ENCODE measurements around the gene SDCCAG8. TPM values are rescaled to one million over a fixed set of nuclear protein-coding genes. Genes with fewer than 3 reads are reported as not detected.

Gene SDCCAG8
- polyA plus RNA-seq, 3 donors from 2014 or later: 11.9 to 20.3 (median 14.0) TPM

DNA sequence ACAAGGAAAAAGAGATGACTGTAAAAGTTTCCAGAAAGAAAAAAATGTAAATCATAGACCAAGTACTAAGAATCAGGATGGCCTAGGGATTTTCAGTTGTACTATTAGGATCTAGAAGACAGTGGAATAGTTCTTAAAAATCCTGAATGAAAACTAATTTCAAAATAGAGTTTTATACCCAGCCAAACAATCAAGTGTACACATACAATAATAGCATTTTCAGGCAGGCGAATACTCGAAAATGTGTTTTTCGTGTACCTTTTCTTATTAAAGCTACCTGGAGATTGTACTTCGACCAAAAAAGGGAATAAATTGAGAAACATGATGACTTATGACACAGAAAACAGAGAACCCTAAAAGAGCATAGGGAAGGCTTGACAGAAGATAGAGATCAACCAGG is 118.6 kb downstream of the SDCCAG8 start:
- H3K9me3 Mint-ChIP-seq: peaks cover 0 to 11% (median 6%) of the 10 kb centered on the region in 6 donors

DNA sequence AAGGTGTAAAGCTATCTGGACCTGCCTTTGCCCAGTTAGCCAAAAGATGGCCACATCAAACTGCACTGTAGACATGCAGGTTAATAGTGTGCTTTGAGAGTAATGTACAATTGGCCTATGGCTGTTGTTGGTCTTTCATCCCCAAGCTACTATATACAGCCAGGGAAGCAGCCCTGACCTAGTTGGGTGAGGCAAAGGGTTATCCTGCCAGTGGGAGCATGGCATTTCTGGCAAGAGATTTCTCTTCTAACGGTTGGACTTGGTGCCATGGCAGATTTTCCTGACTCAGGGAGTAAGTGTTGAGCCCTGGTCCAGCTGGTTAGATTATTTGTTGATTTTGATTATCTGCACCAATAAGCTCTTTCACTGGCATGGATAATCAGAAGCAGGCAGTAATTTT is 119.8 kb downstream of the SDCCAG8 start:
- Mint-ChIP-seq H3K4me3 (no peak overlapping the region), H3K4me1 (no peaks in the 10 kb centered on the region), H3K36me3 (peaks cover 9 to 21% (median 18%) of the 10 kb centered on the region in 3 donors), H3K27ac (no peak overlapping the region), H3K27me3 (ENCODE audit: low read depth in 3 of 3) (peaks cover 0 to 1% (median 0%) of the 10 kb centered on the region in 3 donors), H3K9me3 (peaks cover 0 to 11% (median 6%) of the 10 kb centered on the region in 6 donors)
- no peak for DNase-seq

More for the DNA sequence above, 118.6 kb downstream of the SDCCAG8 start:
- Mint-ChIP-seq H3K36me3 (peaks cover 6 to 25% (median 22%) of the 10 kb centered on the region in 3 donors), H3K27me3 (ENCODE audit: low read depth in 3 of 3) (peaks cover 0 to 1% (median 0%) of the 10 kb centered on the region in 3 donors), H3K4me1 (no peaks in the 10 kb centered on the region), H3K4me3 (no peak overlapping the region), H3K27ac (no peak overlapping the region)
- DNase-seq: no peak

DNA sequence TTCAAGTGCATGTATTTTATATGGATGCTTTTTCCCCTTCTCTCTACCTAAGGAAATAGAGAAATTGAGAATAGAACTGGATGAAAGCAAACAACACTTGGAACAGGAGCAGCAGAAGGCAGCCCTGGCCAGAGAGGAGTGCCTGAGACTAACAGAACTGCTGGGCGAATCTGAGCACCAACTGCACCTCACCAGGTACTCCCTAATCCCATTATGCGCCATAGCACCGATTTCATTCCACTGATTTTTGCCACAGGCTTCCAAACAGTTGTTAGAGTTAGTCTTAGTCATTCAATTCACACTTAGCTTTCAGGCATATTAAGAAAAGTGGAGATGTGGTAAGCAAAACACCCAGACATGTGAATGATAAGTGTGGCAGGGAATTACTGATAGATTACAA is 122.8 kb downstream of the SDCCAG8 start:
- H3K27me3 Mint-ChIP-seq (ENCODE audit: low read depth in 3 of 3): peaks cover 0 to 2% (median 1%) of the 10 kb centered on the region in 3 donors
- no peak for DNase-seq
- H3K4me1 Mint-ChIP-seq: no peaks in the 10 kb centered on the region
- peaks cover 0 to 10% (median 4%) of the 10 kb centered on the region in 6 donors for H3K9me3 Mint-ChIP-seq
- no peak overlapping the region for H3K27ac Mint-ChIP-seq
- peaks cover 21 to 42% (median 38%) of the 10 kb centered on the region in 3 donors for H3K36me3 Mint-ChIP-seq
- no peak overlapping the region for H3K4me3 Mint-ChIP-seq

- Mint-ChIP-seq H3K27ac (no peak overlapping the region), H3K4me3 (no peak overlapping the region), H3K9me3 (peaks cover 0 to 5% (median 2%) of the 10 kb centered on the region in 6 donors), H3K27me3 (ENCODE audit: low read depth in 3 of 3) (peaks cover 0 to 2% (median 1%) of the 10 kb centered on the region in 3 donors), H3K4me1 (no peaks in the 10 kb centered on the region), H3K36me3 (peaks cover 21 to 41% (median 36%) of the 10 kb centered on the region in 3 donors)
- no peak for DNase-seq
These were observed 123.4 kb downstream of the SDCCAG8 start for GRCh38 chr1:243379208-243379607.

DNA sequence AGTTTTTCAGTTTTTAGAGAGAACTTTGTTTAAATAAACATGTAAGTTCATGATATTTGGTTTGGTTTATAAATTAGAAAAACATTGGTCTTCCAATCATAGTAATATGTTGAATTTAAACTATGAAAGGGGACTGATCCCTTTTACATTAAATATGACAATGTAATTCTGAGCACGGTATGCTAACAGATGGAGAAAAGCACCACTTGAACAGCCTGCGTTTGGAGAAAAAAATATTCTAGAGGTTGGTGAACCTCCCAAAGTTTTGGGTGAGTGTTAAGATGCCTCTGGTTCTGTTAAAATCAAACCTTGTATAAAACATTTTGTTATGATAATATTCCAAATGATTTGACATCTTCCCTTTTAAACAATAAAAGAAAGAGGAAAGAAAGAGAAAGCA is 123.9 kb downstream of the SDCCAG8 start:
- DNase-seq: no peak
- Mint-ChIP-seq H3K4me1 (no peaks in the 10 kb centered on the region), H3K36me3 (peaks cover 21 to 37% (median 32%) of the 10 kb centered on the region in 3 donors), H3K27me3 (ENCODE audit: low read depth in 3 of 3) (peaks cover 0 to 2% (median 0%) of the 10 kb centered on the region in 3 donors), H3K9me3 (peaks cover 0 to 1% (median 0%) of the 10 kb centered on the region in 6 donors), H3K27ac (no peak overlapping the region), H3K4me3 (no peak overlapping the region)

DNA sequence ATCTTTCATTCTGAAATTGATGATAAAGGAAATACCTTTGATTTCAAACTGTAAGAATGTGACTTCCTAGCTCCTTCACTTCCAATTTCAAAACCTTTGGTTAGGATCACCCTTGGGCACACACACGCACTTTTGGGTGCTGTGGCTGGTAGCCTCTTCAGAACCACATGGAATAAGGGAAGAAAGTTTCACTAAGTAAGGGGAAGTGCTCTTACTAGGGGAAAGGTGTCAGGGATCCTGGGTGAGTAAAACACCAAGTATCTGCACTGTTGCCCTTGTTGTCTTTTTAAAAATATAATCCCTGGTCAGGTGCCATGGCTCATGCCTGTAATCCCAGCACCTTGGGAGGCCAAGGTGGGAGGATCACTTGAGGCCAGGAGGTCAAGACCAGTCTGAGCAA is 132.4 kb downstream of the SDCCAG8 start:
- DNase-seq: no peak
- H3K27ac Mint-ChIP-seq: peak overlapping the region in 1 of 6 donors; percentile 35
- no peaks in the 10 kb centered on the region for H3K9me3 Mint-ChIP-seq
- H3K4me1 Mint-ChIP-seq: peaks cover 11 to 13% of the 10 kb centered on the region in 2 donors
- peaks cover 0 to 1% (median 0%) of the 10 kb centered on the region in 3 donors for H3K27me3 Mint-ChIP-seq (ENCODE audit: low read depth in 3 of 3)
- peaks cover 0 to 12% (median 6%) of the 10 kb centered on the region in 3 donors for H3K36me3 Mint-ChIP-seq
- H3K4me3 Mint-ChIP-seq: no peak overlapping the region

GRCh38 chr1:243390162-243390791 is 134.4 kb downstream of the SDCCAG8 start:
- Mint-ChIP-seq H3K4me3 (no peak overlapping the region), H3K9me3 (no peaks in the 10 kb centered on the region), H3K27me3 (ENCODE audit: low read depth in 3 of 3) (peaks cover 0 to 1% (median 0%) of the 10 kb centered on the region in 3 donors), H3K36me3 (peaks cover 0 to 5% (median 0%) of the 10 kb centered on the region in 3 donors), H3K4me1 (peaks cover 11 to 13% of the 10 kb centered on the region in 2 donors), H3K27ac (no peak overlapping the region)
- DNase-seq: no peak

DNA sequence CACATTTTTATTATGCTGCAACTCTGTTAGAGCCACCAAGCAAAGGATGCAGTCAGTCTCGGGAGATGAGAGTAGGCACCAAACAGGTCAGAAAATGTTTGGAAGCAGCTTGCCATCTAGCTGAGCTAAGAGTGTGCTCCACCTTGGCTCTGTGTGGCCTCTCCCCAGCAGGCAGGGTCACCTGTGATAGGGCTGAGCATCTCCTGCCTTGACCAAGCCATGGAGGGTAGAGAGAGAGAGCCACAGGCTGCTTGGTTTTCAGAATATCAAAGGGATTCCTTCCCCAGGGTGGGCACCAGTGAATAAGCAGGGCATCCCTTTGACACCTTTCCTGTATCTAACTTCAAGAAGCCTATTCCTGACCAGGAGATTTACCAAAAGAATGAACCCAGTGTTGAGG is 135.5 kb downstream of the SDCCAG8 start:
- Mint-ChIP-seq H3K4me1 (peaks cover 11 to 13% of the 10 kb centered on the region in 2 donors), H3K27me3 (ENCODE audit: low read depth in 3 of 3) (peaks cover 0 to 1% (median 0%) of the 10 kb centered on the region in 3 donors), H3K36me3 (peaks cover 0 to 5% (median 0%) of the 10 kb centered on the region in 3 donors), H3K4me3 (no peak overlapping the region), H3K27ac (no peak overlapping the region), H3K9me3 (no peaks in the 10 kb centered on the region)
- no peak for DNase-seq

DNA sequence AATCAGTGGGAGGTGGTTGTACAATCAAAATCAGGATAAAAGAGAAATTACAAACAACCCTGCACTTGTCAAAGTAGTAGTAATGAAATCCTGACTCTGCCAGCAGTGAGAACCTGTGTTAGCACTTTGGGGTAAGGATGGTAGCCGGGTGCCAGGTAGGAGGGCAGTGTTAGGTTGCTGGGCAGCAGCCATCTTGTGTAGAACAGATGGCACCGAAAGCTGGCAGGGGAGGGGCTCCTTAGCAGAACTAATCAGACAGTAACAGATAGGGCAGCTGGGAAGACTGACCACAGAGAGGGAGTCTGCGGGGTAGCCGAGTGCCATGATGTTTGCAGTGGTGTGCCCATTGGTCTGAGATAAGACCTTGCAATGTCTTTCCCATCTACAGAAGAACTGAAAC is 137.3 kb downstream of the SDCCAG8 start:
- peaks cover 11 to 13% of the 10 kb centered on the region in 2 donors for H3K4me1 Mint-ChIP-seq
- peak overlapping the region in 1 of 6 donors; percentile 53 for H3K27ac Mint-ChIP-seq
- no peak for DNase-seq
- peaks cover 0 to 11% (median 0%) of the 10 kb centered on the region in 3 donors for H3K36me3 Mint-ChIP-seq
- no peaks in the 10 kb centered on the region for H3K9me3 Mint-ChIP-seq
- H3K27me3 Mint-ChIP-seq (ENCODE audit: low read depth in 3 of 3): peaks cover 0 to 1% (median 0%) of the 10 kb centered on the region in 3 donors
- no peak overlapping the region for H3K4me3 Mint-ChIP-seq

- DNase-seq: no peak
- no peak overlapping the region for H3K4me3 Mint-ChIP-seq
- H3K9me3 Mint-ChIP-seq: no peaks in the 10 kb centered on the region
- peaks cover 0 to 1% (median 0%) of the 10 kb centered on the region in 3 donors for H3K27me3 Mint-ChIP-seq (ENCODE audit: low read depth in 3 of 3)
- H3K27ac Mint-ChIP-seq: no peak overlapping the region
- peaks cover 0 to 11% (median 0%) of the 10 kb centered on the region in 3 donors for H3K36me3 Mint-ChIP-seq
- H3K4me1 Mint-ChIP-seq: peaks cover 11 to 13% of the 10 kb centered on the region in 2 donors
These were observed 138.2 kb downstream of the SDCCAG8 start for GRCh38 chr1:243394066-243394465.

DNA sequence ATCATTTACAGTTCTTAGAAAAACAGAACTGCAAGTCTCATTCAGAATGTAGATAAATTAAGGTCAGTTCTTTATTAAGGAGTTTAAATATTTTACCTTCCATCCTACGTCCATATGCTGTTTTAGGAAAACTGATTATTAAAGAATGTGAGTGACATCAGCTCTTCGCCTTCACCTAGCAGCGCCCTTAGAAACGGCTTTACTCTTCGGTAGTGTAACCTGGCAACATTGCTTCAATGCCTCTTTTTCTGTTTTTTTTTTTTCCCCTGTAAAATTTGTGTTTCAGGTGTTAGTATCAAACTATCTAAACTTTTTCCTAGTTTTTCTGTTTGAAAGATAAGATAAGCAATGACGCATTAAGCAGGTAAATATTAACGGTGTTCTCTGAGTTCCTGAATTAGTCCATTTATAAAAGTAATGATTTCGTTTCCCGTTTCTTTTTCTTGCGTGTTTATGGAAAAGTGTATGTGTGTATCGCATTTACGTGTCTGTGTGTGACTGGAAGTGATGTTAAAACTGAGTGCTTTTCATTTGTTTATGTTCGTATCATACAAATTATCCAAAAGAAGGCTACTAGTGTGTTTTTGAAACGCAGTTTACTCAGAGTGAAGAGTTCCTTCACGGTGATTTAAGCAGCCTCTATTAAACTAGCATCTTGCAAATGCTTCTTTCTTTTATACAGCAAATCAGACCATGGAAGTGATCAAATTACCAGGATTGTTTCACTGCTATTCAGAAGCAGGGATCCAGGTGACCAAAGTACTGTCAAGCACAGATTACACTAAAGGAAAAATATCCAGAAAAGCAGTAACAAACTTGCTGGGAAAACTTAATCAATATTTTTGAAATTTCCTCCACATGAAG is 139.0 kb downstream of the SDCCAG8 start:
- Mint-ChIP-seq H3K27ac (no peak overlapping the region), H3K4me3 (no peak overlapping the region)

DNA sequence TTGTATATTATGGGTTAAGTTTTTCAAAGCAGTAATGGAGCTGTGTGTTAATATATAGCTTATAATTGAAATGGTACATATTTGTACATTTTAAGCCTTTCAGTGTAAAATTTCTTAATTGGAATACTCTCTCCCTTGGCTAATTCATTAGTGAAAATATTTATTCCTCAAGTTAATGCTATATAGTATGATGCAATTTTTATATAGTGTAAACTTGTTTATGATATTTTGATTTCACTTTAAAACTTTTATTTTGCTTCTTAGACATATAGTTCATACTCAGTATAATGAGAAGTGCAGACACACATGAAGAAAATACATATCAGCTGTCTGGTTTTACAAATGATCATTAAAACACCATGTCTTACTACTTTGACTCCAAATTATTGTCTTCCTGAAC is 140.6 kb downstream of the SDCCAG8 start:
- H3K9me3 Mint-ChIP-seq: no peaks in the 10 kb centered on the region
- no peak for DNase-seq
- no peaks in the 10 kb centered on the region for H3K4me1 Mint-ChIP-seq
- H3K27ac Mint-ChIP-seq: no peak overlapping the region
- H3K4me3 Mint-ChIP-seq: no peak overlapping the region
- H3K36me3 Mint-ChIP-seq: peaks cover 0 to 11% (median 0%) of the 10 kb centered on the region in 3 donors
- peaks cover 0 to 1% (median 0%) of the 10 kb centered on the region in 3 donors for H3K27me3 Mint-ChIP-seq (ENCODE audit: low read depth in 3 of 3)

More for the DNA sequence above, 139.0 kb downstream of the SDCCAG8 start:
- H3K9me3 Mint-ChIP-seq: no peaks in the 10 kb centered on the region
- peaks cover 0 to 11% (median 0%) of the 10 kb centered on the region in 3 donors for H3K36me3 Mint-ChIP-seq
- H3K4me1 Mint-ChIP-seq: peaks cover 9 to 13% of the 10 kb centered on the region in 2 donors
- H3K27me3 Mint-ChIP-seq (ENCODE audit: low read depth in 3 of 3): peaks cover 0 to 1% (median 0%) of the 10 kb centered on the region in 3 donors
- no peak for DNase-seq

- Mint-ChIP-seq H3K4me3 (no peak overlapping the region), H3K27me3 (ENCODE audit: low read depth in 3 of 3) (no peaks in the 10 kb centered on the region), H3K36me3 (peaks cover 0 to 11% (median 0%) of the 10 kb centered on the region in 3 donors), H3K9me3 (no peaks in the 10 kb centered on the region), H3K27ac (no peak overlapping the region), H3K4me1 (no peaks in the 10 kb centered on the region)
- DNase-seq: no peak
These were observed 141.0 kb downstream of the SDCCAG8 start for GRCh38 chr1:243396876-243397275.
